HG03097 (cell line): ENCODE results near the gene BST1.
A peak's percentile ranks its signal among the peaks of the same experiment; 100 is the strongest.
"Not testable (repeated sequence)": the region's sequence is repeated elsewhere in the genome, so short reads cannot be mapped to it uniquely, and the experiment has no call there.

Experiments
- ATAC-seq: cut with Tn5 transposase; IDR thresholded peaks from one replicate; pipeline ENCODE4 v1.9.1; 2021; ENCODE audit not compliant: unreplicated experiment, low FRiP score

The BST1 gene

GRCh38 chr4:15740764-15741404 lies 38.0 kb downstream of the BST1 start:
- ATAC-seq, result no peak

- no peak for ATAC-seq
Observed at GRCh38 chr4:15742083-15742582, 39.3 kb downstream of the BST1 start.

GRCh38 chr4:15742637-15743036 lies 39.8 kb downstream of the BST1 start:
- ATAC-seq, result no peak

GRCh38 chr4:15744016-15744545 lies 41.2 kb downstream of the BST1 start:
- no peak for ATAC-seq

- no peak for ATAC-seq
Observed at GRCh38 chr4:15746110-15746509, 43.2 kb downstream of the BST1 start.

GRCh38 chr4:15749001-15749400 lies 46.1 kb downstream of the BST1 start:
- ATAC-seq, result no peak

- no peak for ATAC-seq
Observed at GRCh38 chr4:15751153-15751552, 48.3 kb downstream of the BST1 start.

GRCh38 chr4:15753081-15753480 lies 50.2 kb downstream of the BST1 start:
- ATAC-seq, result no peak

- no peak for ATAC-seq
Observed at GRCh38 chr4:15753786-15754185, 50.9 kb downstream of the BST1 start.

GRCh38 chr4:15754323-15754722 lies 51.5 kb downstream of the BST1 start:
- no peak for ATAC-seq

GRCh38 chr4:15755321-15756155 lies 52.7 kb downstream of the BST1 start:
- ATAC-seq, result peak; percentile 3

GRCh38 chr4:15756361-15756861 lies 53.5 kb downstream of the BST1 start:
- peak; percentile 87 for ATAC-seq

GRCh38 chr4:15757054-15757453 lies 54.2 kb downstream of the BST1 start:
- ATAC-seq, result no peak

- no peak for ATAC-seq
Observed at GRCh38 chr4:15758294-15758693, 55.4 kb downstream of the BST1 start.

- not testable (repeated sequence) for ATAC-seq
Observed at GRCh38 chr4:15762460-15762859, 59.6 kb downstream of the BST1 start.

GRCh38 chr4:15765391-15765790 lies 62.5 kb downstream of the BST1 start:
- ATAC-seq, result no peak

GRCh38 chr4:15765910-15766697 lies 63.2 kb downstream of the BST1 start:
- peak; percentile 56 for ATAC-seq

- ATAC-seq, result no peak
Observed at GRCh38 chr4:15766821-15767220, 64.0 kb downstream of the BST1 start.

- ATAC-seq, result no peak
Observed at GRCh38 chr4:15769202-15769601, 66.3 kb downstream of the BST1 start.

- ATAC-seq, result peak; percentile 66
Observed at GRCh38 chr4:15771216-15772058, 68.6 kb downstream of the BST1 start.
